Measurements from ENCODE around the gene DAPP1.

- no peak for TF ChIP-seq POLR2A (IDR thresholded peaks at IDR 0.05; ENCODE audit: low read depth, low read length)
- no peak for TF ChIP-seq POLR2AphosphoS5 (IDR thresholded peaks at IDR 0.05; ENCODE audit: low read depth, low read length)
- no peak for TF ChIP-seq TAF1 (IDR thresholded peaks at IDR 0.05; ENCODE audit: borderline replicate concordance, low read depth, low read length)
Measured at GRCh38 chr4:99893029-99893428, 76.4 kb downstream of the DAPP1 start.
